ENCODE results near the gene PCDHA3. TPM values are rescaled to one million over a fixed set of nuclear protein-coding genes. Genes with fewer than 3 reads are reported as not detected.

PCDHA3 gene
- total RNA-seq, 2 experiments from 2014 or later, result not detected

DNA sequence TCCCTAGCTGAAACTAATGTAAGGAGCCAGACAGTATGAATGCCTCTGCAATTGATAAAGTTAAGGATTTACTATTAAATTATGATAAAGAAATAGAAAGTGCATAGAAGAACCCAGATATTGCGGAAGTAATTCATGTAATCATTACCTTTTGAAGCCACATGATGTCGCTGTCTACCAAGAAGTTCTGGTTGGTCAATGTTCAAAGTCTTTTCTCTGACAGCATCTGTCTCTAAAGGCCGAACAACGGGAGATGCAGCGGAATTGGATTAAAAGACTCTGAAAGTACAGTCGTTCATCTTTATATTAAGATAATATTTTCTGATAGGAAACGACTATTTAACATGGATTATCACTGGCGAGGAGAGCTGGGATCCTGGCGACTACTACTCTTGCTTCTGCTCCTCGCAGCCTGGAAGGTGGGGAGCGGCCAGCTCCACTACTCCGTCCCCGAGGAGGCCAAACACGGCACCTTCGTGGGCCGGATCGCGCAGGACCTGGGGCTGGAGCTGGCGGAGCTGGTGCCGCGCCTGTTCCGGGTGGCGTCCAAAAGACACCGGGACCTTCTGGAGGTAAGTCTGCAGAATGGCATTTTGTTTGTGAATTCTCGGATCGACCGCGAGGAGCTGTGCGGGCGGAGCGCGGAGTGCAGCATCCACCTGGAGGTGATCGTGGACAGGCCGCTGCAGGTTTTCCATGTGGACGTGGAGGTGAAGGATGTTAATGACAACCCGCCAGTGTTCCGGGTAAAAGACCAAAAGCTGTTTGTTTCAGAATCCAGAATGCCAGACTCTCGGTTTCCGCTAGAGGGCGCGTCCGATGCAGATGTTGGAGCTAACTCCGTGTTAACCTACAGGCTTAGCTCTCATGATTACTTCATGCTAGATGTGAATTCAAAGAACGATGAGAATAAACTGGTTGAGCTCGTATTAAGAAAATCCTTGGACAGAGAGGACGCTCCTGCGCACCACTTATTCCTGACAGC lies 40.4 kb downstream of the PCDHA3 start, which contains the start of gene PCDHA8:
Gene PCDHA8, plus strand, starts transcription at position 210 of the 985 bp plus-strand sequence. Its CDS starts 135 bp downstream, at position 345.
- intact Hi-C loops (cut with micrococcal nuclease; ENCODE audit: unreplicated experiment), result loop anchor here (1.0 kb wide), 1 partner anchor 200 kb away; no protein-coding TSS in a partner anchor
- no peak for TF ChIP-seq EZH2phosphoT487 (IDR thresholded peaks at IDR 0.05; ENCODE audit: borderline replicate concordance, low read depth, low read length)
- TF ChIP-seq, protein P1, sequence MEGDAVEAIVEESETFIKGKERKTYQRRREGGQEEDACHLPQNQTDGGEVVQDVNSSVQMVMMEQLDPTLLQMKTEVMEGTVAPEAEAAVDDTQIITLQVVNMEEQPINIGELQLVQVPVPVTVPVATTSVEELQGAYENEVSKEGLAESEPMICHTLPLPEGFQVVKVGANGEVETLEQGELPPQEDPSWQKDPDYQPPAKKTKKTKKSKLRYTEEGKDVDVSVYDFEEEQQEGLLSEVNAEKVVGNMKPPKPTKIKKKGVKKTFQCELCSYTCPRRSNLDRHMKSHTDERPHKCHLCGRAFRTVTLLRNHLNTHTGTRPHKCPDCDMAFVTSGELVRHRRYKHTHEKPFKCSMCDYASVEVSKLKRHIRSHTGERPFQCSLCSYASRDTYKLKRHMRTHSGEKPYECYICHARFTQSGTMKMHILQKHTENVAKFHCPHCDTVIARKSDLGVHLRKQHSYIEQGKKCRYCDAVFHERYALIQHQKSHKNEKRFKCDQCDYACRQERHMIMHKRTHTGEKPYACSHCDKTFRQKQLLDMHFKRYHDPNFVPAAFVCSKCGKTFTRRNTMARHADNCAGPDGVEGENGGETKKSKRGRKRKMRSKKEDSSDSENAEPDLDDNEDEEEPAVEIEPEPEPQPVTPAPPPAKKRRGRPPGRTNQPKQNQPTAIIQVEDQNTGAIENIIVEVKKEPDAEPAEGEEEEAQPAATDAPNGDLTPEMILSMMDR (conservative IDR thresholded peaks at IDR 0.05; ENCODE audit: low read length), result peak; percentile 77
- POLR2A ChIA-PET, result no interaction called here
- no TSS peak for BruUV-seq (replicated peaks)
- Histone ChIP-seq H3K4me3 (ENCODE audit: low read depth, low read length, poor library complexity, severe bottlenecking) (no peak within 1 kb of the TSS), H4K20me1 (ENCODE audit: insufficient read depth, low read length) (no peaks in the 10 kb centered on the region), H2AFZ (ENCODE audit: low read length) (no peak within 1 kb of the TSS), H3K4me1 (ENCODE audit: insufficient read depth, low read length, poor library complexity, severe bottlenecking) (no peaks in the 10 kb centered on the region), H3K36me3 (ENCODE audit: insufficient read depth, low read length) (no peaks in the 10 kb centered on the region), H3K9me3 (ENCODE audit: low read length) (no peaks in the 10 kb centered on the region), H3K79me2 (ENCODE audit: insufficient read depth, low read depth, low read length) (no peaks in the 10 kb centered on the region), H3K9me2 (ENCODE audit: insufficient read depth, low read length) (no peaks in the 10 kb centered on the region), H3K4me2 (ENCODE audit: low read length) (no peak within 1 kb of the TSS), H3K27ac (ENCODE audit: low read depth, low read length, poor library complexity, severe bottlenecking) (no peak within 1 kb of the TSS)
- CTCF ChIA-PET (ENCODE audit: unreplicated experiment), result no interaction called here
- peak; percentile 35 for DNase-seq (ENCODE audit: low spot score)

DNA sequence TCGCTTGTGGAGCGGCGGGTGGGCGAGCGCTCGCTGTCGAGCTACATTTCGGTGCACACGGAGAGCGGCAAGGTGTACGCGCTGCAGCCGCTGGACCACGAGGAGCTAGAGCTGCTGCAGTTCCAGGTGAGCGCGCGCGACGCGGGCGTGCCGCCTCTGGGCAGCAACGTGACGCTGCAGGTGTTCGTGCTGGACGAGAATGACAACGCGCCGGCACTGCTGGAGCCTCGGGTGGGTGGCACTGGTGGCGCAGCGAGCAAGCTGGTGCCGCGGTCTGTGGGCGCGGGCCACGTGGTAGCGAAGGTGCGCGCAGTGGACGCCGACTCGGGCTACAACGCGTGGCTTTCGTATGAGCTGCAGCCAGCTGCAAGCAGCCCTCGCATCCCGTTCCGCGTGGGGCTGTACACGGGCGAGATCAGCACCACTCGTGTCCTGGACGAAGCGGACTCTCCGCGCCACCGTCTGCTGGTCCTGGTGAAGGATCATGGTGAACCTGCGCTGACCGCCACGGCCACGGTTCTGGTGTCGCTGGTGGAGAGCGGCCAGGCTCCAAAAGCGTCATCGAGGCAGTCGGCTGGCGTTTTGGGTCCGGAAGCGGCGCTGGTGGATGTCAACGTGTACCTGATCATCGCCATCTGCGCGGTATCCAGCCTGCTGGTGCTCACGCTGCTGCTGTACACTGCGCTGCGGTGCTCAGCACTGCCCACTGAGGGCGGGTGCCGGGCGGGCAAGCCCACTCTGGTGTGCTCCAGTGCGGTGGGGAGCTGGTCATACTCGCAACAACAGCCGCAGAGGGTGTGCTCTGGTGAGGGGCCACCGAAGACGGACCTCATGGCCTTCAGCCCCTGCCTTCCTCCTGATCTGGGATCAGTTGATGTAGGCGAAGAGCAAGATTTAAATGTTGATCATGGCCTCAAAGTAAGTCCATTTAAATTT lies 42.2 kb downstream of the PCDHA3 start:
- Histone ChIP-seq H4K20me1 (ENCODE audit: insufficient read depth, low read length) (no peaks in the 10 kb centered on the region), H3K9me2 (ENCODE audit: insufficient read depth, low read length) (no peaks in the 10 kb centered on the region), H3K4me1 (ENCODE audit: insufficient read depth, low read length, poor library complexity, severe bottlenecking) (no peaks in the 10 kb centered on the region), H3K4me2 (ENCODE audit: low read length) (no peak overlapping the region), H3K79me2 (ENCODE audit: insufficient read depth, low read depth, low read length) (no peaks in the 10 kb centered on the region), H3K36me3 (ENCODE audit: insufficient read depth, low read length) (no peaks in the 10 kb centered on the region), H3K9me3 (ENCODE audit: low read length) (no peaks in the 10 kb centered on the region), H2AFZ (ENCODE audit: low read length) (no peak overlapping the region), H3K27ac (ENCODE audit: low read depth, low read length, poor library complexity, severe bottlenecking) (no peak overlapping the region), H3K4me3 (ENCODE audit: low read depth, low read length, poor library complexity, severe bottlenecking) (no peak overlapping the region)
- POLR2A ChIA-PET, result no interaction called here
- intact Hi-C loops (cut with micrococcal nuclease; ENCODE audit: unreplicated experiment), result no loop called here
- no TSS peak for BruUV-seq (replicated peaks)
- DNase-seq (ENCODE audit: low spot score), result no peak
- CTCF ChIA-PET (ENCODE audit: unreplicated experiment), result no interaction called here
- TF ChIP-seq, protein P1 (conservative IDR thresholded peaks at IDR 0.05; ENCODE audit: low read length), result no peak
- no peak for TF ChIP-seq EZH2phosphoT487 (IDR thresholded peaks at IDR 0.05; ENCODE audit: borderline replicate concordance, low read depth, low read length)

Measured in OCI-LY7 (cell line).